ENCODE measurements around the gene CARD19.

DNA sequence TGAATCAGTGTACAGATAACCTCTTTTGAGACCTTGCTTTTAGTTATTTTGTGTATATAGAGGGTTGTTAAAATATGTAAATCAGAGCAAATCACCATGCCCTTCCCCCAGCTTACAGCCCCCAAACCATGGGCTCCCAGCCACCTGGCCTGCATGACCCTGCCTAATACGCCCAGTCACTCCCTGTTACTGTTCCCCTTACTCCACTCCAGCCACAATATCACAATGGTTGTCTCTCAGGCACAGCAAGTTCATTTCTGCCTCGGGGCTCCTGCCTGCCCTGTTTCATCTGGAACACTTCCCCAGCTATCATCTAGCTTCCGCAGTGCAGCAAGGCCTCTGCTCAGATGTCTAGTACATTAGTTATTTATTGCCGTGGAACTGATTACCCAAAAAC, 5.0 kb upstream of the CARD19 start:
- TF ChIP-seq, protein P1, sequence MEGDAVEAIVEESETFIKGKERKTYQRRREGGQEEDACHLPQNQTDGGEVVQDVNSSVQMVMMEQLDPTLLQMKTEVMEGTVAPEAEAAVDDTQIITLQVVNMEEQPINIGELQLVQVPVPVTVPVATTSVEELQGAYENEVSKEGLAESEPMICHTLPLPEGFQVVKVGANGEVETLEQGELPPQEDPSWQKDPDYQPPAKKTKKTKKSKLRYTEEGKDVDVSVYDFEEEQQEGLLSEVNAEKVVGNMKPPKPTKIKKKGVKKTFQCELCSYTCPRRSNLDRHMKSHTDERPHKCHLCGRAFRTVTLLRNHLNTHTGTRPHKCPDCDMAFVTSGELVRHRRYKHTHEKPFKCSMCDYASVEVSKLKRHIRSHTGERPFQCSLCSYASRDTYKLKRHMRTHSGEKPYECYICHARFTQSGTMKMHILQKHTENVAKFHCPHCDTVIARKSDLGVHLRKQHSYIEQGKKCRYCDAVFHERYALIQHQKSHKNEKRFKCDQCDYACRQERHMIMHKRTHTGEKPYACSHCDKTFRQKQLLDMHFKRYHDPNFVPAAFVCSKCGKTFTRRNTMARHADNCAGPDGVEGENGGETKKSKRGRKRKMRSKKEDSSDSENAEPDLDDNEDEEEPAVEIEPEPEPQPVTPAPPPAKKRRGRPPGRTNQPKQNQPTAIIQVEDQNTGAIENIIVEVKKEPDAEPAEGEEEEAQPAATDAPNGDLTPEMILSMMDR (IDR thresholded peaks at IDR 0.05) = no peak
- no peak for TF ChIP-seq ZFX (IDR thresholded peaks at IDR 0.05; ENCODE audit: borderline replicate concordance)
